ENCODE data around the gene RAP1GDS1. TPM values are rescaled to one million over a fixed set of nuclear protein-coding genes. Genes with fewer than 3 reads are reported as not detected.
"Not testable (repeated sequence)": the region's sequence is repeated elsewhere in the genome, so short reads cannot be mapped to it uniquely, and the experiment has no call there.

RAP1GDS1 gene
- total RNA-seq, 1 donor from 2014 or later, result 11.1 TPM

GRCh38 chr4:98474408-98474844, 213.2 kb downstream of the RAP1GDS1 start:
- Histone ChIP-seq H3K36me3 (no peaks in the 10 kb centered on the region), H3K27me3 (ENCODE audit: low read depth) (no peaks in the 10 kb centered on the region), H3K4me1 (no peaks in the 10 kb centered on the region), H3K27ac (replicated peaks) (no peak overlapping the region), H3K9me3 (replicated peaks) (no peaks in the 10 kb centered on the region), H3K4me3 (no peak overlapping the region)
- TF ChIP-seq CTCF (IDR thresholded peaks at IDR 0.05; ENCODE audit: borderline replicate concordance), result no peak
- no peak for DNase-seq
- intact Hi-C loops (cut with micrococcal nuclease), result no loop called here

GRCh38 chr4:98476891-98477290, 215.7 kb downstream of the RAP1GDS1 start:
- TF ChIP-seq CTCF (IDR thresholded peaks at IDR 0.05; ENCODE audit: borderline replicate concordance), result no peak
- Histone ChIP-seq H3K27ac (replicated peaks) (no peak overlapping the region), H3K9me3 (replicated peaks) (no peaks in the 10 kb centered on the region), H3K36me3 (no peaks in the 10 kb centered on the region), H3K4me3 (no peak overlapping the region), H3K4me1 (no peaks in the 10 kb centered on the region), H3K27me3 (ENCODE audit: low read depth) (no peaks in the 10 kb centered on the region)
- no peak for DNase-seq
- intact Hi-C loops (cut with micrococcal nuclease), result no loop called here

- intact Hi-C loops (cut with micrococcal nuclease); H3K27me3 ChIP-seq (ENCODE audit: low read depth); DNase-seq: not testable (repeated sequence)
Measured at GRCh38 chr4:98479590-98479989, 218.4 kb downstream of the RAP1GDS1 start.

GRCh38 chr4:98480535-98480934, 219.4 kb downstream of the RAP1GDS1 start:
- Histone ChIP-seq H3K36me3 (no peaks in the 10 kb centered on the region), H3K27me3 (ENCODE audit: low read depth) (no peaks in the 10 kb centered on the region), H3K9me3 (replicated peaks) (no peaks in the 10 kb centered on the region), H3K27ac (replicated peaks) (no peak overlapping the region), H3K4me3 (no peak overlapping the region), H3K4me1 (no peaks in the 10 kb centered on the region)
- intact Hi-C loops (cut with micrococcal nuclease), result no loop called here
- DNase-seq, result no peak
- TF ChIP-seq CTCF (IDR thresholded peaks at IDR 0.05; ENCODE audit: borderline replicate concordance), result no peak

More at GRCh38 chr4:98479590-98479989, 218.4 kb downstream of the RAP1GDS1 start:
- H3K9me3 ChIP-seq (replicated peaks); H3K36me3 ChIP-seq; H3K4me3 ChIP-seq; H3K27ac ChIP-seq (replicated peaks); H3K4me1 ChIP-seq: not testable (repeated sequence)

GRCh38 chr4:98481167-98481566, 220.0 kb downstream of the RAP1GDS1 start:
- no peaks in the 10 kb centered on the region for H3K36me3 ChIP-seq
- TF ChIP-seq CTCF (IDR thresholded peaks at IDR 0.05; ENCODE audit: borderline replicate concordance), result no peak
- no peak overlapping the region for H3K27ac ChIP-seq (replicated peaks)
- no peak for DNase-seq
- no peak overlapping the region for H3K4me3 ChIP-seq
- H3K9me3 ChIP-seq (replicated peaks), result no peaks in the 10 kb centered on the region
- H3K27me3 ChIP-seq (ENCODE audit: low read depth), result no peaks in the 10 kb centered on the region
- intact Hi-C loops (cut with micrococcal nuclease), result no loop called here
- H3K4me1 ChIP-seq, result no peaks in the 10 kb centered on the region

- Histone ChIP-seq H3K36me3 (no peaks in the 10 kb centered on the region), H3K4me1 (no peaks in the 10 kb centered on the region), H3K9me3 (replicated peaks) (no peaks in the 10 kb centered on the region), H3K27me3 (ENCODE audit: low read depth) (no peaks in the 10 kb centered on the region), H3K27ac (replicated peaks) (no peak overlapping the region), H3K4me3 (no peak overlapping the region)
- DNase-seq, result no peak
- no peak for TF ChIP-seq CTCF (IDR thresholded peaks at IDR 0.05; ENCODE audit: borderline replicate concordance)
- intact Hi-C loops (cut with micrococcal nuclease), result no loop called here
Measured at GRCh38 chr4:98482503-98482846, 221.3 kb downstream of the RAP1GDS1 start.
